ENCODE measurements around the gene KIRREL3. TPM values are rescaled to one million over a fixed set of nuclear protein-coding genes. Genes with fewer than 3 reads are reported as not detected.

The KIRREL3 gene
- total and polyA plus RNA-seq, 9 donors: 0.25 to 5.3 (median 0.48) TPM

- Histone ChIP-seq H3K9me3 (no peaks in the 10 kb centered on the region), H3K36me3 (no peaks in the 10 kb centered on the region), H3K27me3 (no peaks in the 10 kb centered on the region), H3K4me3 (no peak overlapping the region), H3K4me1 (ENCODE audit: insufficient read depth) (no peaks in the 10 kb centered on the region), H3K27ac (no peak overlapping the region)
- DNase-seq: no peak
- intact Hi-C loops (cut with DNase I): no loop called here
- no peak for TF ChIP-seq POLR2A (IDR thresholded peaks at IDR 0.05)
- TF ChIP-seq, protein P1, sequence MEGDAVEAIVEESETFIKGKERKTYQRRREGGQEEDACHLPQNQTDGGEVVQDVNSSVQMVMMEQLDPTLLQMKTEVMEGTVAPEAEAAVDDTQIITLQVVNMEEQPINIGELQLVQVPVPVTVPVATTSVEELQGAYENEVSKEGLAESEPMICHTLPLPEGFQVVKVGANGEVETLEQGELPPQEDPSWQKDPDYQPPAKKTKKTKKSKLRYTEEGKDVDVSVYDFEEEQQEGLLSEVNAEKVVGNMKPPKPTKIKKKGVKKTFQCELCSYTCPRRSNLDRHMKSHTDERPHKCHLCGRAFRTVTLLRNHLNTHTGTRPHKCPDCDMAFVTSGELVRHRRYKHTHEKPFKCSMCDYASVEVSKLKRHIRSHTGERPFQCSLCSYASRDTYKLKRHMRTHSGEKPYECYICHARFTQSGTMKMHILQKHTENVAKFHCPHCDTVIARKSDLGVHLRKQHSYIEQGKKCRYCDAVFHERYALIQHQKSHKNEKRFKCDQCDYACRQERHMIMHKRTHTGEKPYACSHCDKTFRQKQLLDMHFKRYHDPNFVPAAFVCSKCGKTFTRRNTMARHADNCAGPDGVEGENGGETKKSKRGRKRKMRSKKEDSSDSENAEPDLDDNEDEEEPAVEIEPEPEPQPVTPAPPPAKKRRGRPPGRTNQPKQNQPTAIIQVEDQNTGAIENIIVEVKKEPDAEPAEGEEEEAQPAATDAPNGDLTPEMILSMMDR (IDR thresholded peaks at IDR 0.05): no peak
- TF ChIP-seq EP300 (IDR thresholded peaks at IDR 0.05): no peak
- 46 to 49% (median 48%) methylated on average over 25 of the region's 25 CpGs for whole genome bisulfite sequencing, 3 donors
Observed at GRCh38 chr11:126519764-126520734, 480.5 kb downstream of the KIRREL3 start.

DNA sequence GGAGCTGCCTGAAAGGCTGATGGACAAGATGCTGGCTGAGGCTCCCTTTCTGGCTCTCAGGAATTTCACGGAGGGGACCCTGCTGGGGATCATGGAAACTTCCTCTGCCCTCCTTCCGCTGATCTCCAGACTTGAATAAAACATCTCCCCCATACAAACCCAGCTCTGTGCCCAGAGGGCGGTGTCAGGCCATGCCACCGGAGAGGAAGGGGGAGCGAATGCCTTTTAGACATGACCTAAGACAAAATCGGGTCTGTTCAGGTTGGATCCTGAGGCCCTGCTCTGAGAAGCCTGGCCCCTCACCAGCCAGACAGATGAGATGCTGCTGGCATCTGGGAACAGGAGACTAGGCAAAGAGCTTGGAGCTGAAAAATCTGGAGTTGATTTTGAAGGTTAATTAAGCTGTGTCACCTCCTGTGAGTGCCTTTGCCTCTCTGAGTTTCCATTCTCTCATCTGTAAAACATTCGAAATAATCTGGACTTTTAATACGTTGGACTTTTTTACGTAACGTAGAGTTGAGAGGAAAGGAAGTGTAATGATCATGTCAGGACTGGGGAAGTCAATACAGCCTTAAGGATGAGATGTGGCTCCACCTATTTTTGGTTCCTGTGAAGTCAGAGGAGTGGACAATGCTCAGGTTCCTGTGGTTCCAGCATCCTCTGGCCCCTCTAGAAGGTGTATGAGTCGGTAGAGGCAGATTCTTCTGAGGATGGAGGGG is 481.4 kb downstream of the KIRREL3 start:
- TF ChIP-seq, protein P1 (IDR thresholded peaks at IDR 0.05): no peak
- TF ChIP-seq POLR2A (IDR thresholded peaks at IDR 0.05) (no peak), EP300 (IDR thresholded peaks at IDR 0.05) (no peak)
- DNase-seq: no peak
- H3K9me3 ChIP-seq: no peaks in the 10 kb centered on the region
- H3K27ac ChIP-seq: no peak overlapping the region
- intact Hi-C loops (cut with DNase I): no loop called here
- H3K36me3 ChIP-seq: no peaks in the 10 kb centered on the region
- H3K27me3 ChIP-seq: no peaks in the 10 kb centered on the region
- 87 to 90% (median 89%) methylated on average over 11 of the region's 11 CpGs for WGBS, 3 donors
- no peak overlapping the region for H3K4me3 ChIP-seq
- no peaks in the 10 kb centered on the region for H3K4me1 ChIP-seq (ENCODE audit: insufficient read depth)

DNA sequence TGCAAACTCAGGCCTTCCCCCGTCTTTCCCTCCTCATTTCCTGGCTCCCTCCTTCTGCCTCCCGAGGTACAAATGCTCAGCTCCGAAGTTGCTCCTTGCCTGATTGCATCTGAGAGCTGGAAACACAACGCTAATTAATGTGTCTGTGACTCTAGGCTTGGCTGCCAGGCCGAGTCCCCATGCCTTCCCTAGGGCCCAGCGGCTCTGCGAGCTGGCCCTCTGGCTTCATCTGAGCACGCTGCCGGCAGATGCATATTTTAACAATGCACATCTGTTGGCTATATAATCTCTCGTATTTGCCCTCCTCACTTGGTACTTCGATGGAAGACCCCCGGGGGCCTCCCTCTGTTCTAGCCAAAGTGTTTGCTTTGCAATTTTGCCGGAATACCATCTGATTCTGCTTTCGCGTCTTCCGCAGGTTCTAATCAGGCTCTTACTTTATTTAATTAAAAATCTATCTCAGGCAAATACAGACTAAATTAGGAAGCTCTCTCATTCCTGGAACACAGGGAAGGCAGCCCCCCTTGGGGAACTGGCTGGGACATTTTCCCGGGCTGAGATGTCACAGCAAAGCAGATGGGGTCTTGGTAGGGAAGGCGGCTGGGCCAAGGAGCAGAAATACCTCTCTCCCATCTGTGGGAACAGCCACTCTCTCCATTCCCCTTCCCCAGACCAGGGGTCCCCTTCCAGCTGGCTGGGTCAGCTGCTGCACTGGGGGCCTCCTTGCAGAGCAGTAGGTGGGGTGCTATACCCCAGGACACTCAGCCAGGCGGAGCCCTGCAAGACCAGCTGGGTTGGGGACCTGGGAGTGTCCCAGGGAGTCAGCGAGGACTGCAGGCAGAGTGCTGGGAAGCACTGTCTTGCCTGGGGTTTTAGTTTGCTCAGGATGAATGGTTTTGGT is 482.2 kb downstream of the KIRREL3 start:
- intact Hi-C loops (cut with DNase I): no loop called here
- H3K4me3 ChIP-seq: no peak overlapping the region
- 82 to 89% (median 86%) methylated on average over 20 of the region's 20 CpGs for WGBS, 3 donors
- H3K27me3 ChIP-seq: no peaks in the 10 kb centered on the region
- no peaks in the 10 kb centered on the region for H3K4me1 ChIP-seq (ENCODE audit: insufficient read depth)
- no peaks in the 10 kb centered on the region for H3K9me3 ChIP-seq
- TF ChIP-seq POLR2A (IDR thresholded peaks at IDR 0.05) (no peak), EP300 (IDR thresholded peaks at IDR 0.05) (no peak)
- TF ChIP-seq, protein P1 (IDR thresholded peaks at IDR 0.05): no peak
- no peak overlapping the region for H3K27ac ChIP-seq
- no peaks in the 10 kb centered on the region for H3K36me3 ChIP-seq
- DNase-seq: no peak

GRCh38 chr11:126515501-126515900 is 485.1 kb downstream of the KIRREL3 start:
- TF ChIP-seq POLR2A (IDR thresholded peaks at IDR 0.05): no peak
- no peak for TF ChIP-seq EP300 (IDR thresholded peaks at IDR 0.05)
- TF ChIP-seq, protein P1 (IDR thresholded peaks at IDR 0.05): no peak
- WGBS, 3 donors: 87 to 94% (median 90%) methylated on average over 5 of the region's 5 CpGs
- intact Hi-C loops (cut with DNase I): no loop called here

More at GRCh38 chr11:126515501-126515900, 485.1 kb downstream of the KIRREL3 start:
- Histone ChIP-seq H3K4me3 (no peak overlapping the region), H3K4me1 (ENCODE audit: insufficient read depth) (no peaks in the 10 kb centered on the region), H3K27ac (no peak overlapping the region), H3K27me3 (no peaks in the 10 kb centered on the region), H3K9me3 (no peaks in the 10 kb centered on the region), H3K36me3 (no peaks in the 10 kb centered on the region)
- no peak for DNase-seq

Measured in ovary (tissue), 9 donors.